Measurements from ENCODE around the gene PRPH.

- TF ChIP-seq CTCF (IDR thresholded peaks at IDR 0.05) (no peak), POLR2A (IDR thresholded peaks at IDR 0.05) (no peak)
Measured at GRCh38 chr12:49345825-49346658, 51.1 kb downstream of the PRPH start.
